ENCODE results near the gene PLEK2.
"Not testable (repeated sequence)": the region's sequence is repeated elsewhere in the genome, so short reads cannot be mapped to it uniquely, and the experiment has no call there.

- TF ChIP-seq ZZZ3 (CRISPR knock-in tag; IDR thresholded peaks at IDR 0.05; ENCODE audit: borderline replicate concordance); RFX5 (IDR thresholded peaks at IDR 0.05; ENCODE audit: low read depth, low read length); ZBTB33 (CRISPR knock-in tag; IDR thresholded peaks at IDR 0.05): not testable (repeated sequence)
Measured at GRCh38 chr14:67408122-67408801, 3.7 kb downstream of the PLEK2 start.
